ENCODE data around the gene RER1. TPM values are rescaled to one million over a fixed set of nuclear protein-coding genes. Genes with fewer than 3 reads are reported as not detected.

The RER1 gene
- total RNA-seq, 4 donors from 2014 or later, result 56.4 to 76.8 (median 66.8) TPM

DNA sequence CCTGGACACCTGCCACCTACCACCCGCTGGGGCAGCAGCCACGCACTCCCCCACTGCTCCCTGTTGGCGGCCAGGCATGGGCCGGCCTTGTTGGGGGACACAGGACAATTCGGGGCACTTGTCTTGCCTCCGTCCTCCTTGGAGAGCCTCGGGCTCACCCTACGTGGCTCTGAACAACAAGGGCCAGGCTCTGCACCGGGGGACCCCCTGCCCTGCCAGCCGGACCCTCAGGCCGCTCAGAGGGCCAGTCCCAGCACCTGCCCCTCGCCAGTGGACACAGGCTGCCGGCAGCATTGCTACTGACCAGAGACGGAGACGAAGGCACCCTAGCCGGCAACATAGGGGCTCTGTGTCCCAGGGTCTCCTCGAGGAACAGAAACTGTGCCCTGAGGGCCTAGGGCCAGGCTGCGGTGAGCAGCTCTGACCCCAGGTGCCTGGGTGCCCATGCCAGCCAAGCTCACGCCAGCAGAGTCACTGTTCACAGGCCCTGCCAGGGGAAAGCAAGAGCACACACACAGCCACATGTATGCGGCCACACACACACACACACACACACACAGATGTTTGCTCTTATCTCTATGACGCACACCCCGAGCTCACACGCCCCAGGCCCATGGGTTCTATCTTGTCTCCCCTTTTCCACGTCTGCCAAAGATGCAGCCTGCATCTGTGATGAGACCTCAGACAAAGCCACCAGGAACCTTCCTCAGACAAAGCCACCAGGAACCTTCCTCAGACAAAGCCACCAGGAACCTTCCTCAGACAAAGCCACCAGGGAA, 46.2 kb upstream of the RER1 start:
- Histone ChIP-seq H3K9me3 (no peaks in the 10 kb centered on the region), H3K4me1 (no peaks in the 10 kb centered on the region), H3K27ac (no peak overlapping the region), H3K36me3 (no peaks in the 10 kb centered on the region), H3K27me3 (no peaks in the 10 kb centered on the region), H3K4me3 (no peak overlapping the region)
- 83 to 90% methylated on average over 10 to 24 of the region's 24 CpGs for WGBS, 2 donors
- TF ChIP-seq POLR2A (IDR thresholded peaks at IDR 0.05) (no peak), CTCF (IDR thresholded peaks at IDR 0.05) (no peak), EP300 (IDR thresholded peaks at IDR 0.05) (no peak)
- no peak for DNase-seq (ENCODE audit: low spot score in 2 of 2)

DNA sequence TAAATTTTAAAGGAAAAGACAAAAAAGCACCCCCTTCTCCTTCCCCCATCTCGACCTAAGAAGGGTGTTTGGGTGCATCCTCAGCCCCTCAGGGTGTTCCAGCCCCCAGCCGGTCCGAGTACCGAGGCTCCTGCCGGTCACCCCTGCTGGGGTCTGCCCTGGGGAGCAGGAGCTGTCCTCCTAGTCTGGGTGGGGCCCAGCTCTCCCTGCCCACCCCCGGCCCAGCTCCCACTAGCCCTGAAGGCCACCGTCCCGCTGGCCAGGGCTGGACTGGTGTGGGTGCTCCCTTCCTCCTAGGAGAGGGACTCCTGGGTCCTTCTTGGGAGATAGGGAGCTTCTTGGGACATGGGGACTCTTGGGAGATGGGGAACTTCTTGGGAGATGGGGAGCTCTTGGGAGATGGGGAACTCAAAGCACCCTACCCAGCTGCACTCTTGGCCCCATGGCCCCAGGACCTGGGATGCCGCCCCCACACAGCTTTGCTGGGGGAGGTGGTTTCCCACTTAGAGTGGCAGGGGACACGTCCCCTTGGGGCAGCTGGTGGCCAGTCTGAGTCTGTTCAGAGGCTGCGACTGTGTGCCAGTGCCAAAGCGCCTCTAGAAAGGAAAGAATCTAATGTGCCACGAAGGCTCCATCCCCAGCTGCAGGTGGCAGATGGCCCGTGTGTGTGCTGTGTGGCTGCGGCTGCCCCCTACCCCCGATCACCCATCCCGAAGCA, 44.8 kb upstream of the RER1 start:
- H3K4me3 ChIP-seq, result no peak overlapping the region
- no peak overlapping the region for H3K27ac ChIP-seq
- H3K9me3 ChIP-seq, result no peaks in the 10 kb centered on the region
- 78 to 81% methylated on average over 10 to 14 of the region's 17 CpGs for WGBS, 2 donors
- no peak for DNase-seq (ENCODE audit: low spot score in 2 of 2)
- no peaks in the 10 kb centered on the region for H3K4me1 ChIP-seq
- H3K36me3 ChIP-seq, result no peaks in the 10 kb centered on the region
- no peaks in the 10 kb centered on the region for H3K27me3 ChIP-seq
- no peak for TF ChIP-seq EP300 (IDR thresholded peaks at IDR 0.05)
- TF ChIP-seq POLR2A (IDR thresholded peaks at IDR 0.05), result no peak
- TF ChIP-seq CTCF (IDR thresholded peaks at IDR 0.05), result no peak

DNA sequence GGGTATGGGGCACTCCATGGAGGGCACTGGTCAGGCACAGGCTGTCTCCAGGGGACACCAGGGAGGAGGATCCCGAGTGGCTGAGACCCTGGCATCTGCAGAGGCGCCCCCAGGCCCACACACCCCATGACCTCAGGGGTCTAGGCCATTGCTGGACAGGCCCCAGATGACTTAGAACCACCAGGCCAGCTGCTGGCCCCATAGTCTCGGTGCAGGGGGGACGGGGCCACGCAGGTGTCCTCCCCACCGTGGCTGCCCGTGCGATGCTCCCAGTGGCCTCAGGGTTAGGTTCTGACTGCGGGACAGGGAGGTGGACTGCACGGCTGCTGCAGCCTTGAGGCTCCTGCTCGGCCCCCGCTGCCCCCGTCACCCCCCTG, 44.2 kb upstream of the RER1 start:
- no peak overlapping the region for H3K27ac ChIP-seq
- no peaks in the 10 kb centered on the region for H3K9me3 ChIP-seq
- no peak for TF ChIP-seq POLR2A (IDR thresholded peaks at IDR 0.05)
- TF ChIP-seq EP300 (IDR thresholded peaks at IDR 0.05), result no peak
- no peak for TF ChIP-seq CTCF (IDR thresholded peaks at IDR 0.05)
- no peaks in the 10 kb centered on the region for H3K36me3 ChIP-seq
- H3K27me3 ChIP-seq, result no peaks in the 10 kb centered on the region
- no peak for DNase-seq (ENCODE audit: low spot score in 2 of 2)
- H3K4me1 ChIP-seq, result no peaks in the 10 kb centered on the region
- WGBS, 2 donors, result 91 to 98% methylated on average over 6 to 8 of the region's 13 CpGs
- no peak overlapping the region for H3K4me3 ChIP-seq

DNA sequence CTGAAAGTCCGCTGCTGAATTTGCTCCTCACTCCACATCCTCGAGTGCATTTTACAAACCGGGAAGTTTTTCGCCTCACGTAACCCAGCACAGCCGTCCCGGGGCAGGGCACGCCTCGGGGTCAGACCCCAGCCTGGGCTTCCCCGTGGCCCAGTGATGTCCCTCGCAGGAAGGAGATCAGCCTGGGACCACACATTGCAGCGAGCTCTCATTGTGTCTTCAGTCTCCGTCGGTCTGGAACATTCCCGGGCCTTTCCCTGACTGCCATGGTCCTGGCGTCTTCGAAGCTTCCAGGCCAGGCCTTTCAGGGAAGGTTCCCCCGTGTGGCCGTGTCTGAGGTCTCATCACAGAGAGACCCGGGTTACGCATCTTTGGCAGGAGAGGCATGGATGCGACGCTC, 43.7 kb upstream of the RER1 start:
- 79 to 88% methylated on average over 18 to 21 of the region's 23 CpGs for WGBS, 2 donors

More for the DNA sequence above, 43.7 kb upstream of the RER1 start:
- no peaks in the 10 kb centered on the region for H3K27me3 ChIP-seq
- no peaks in the 10 kb centered on the region for H3K4me1 ChIP-seq
- H3K27ac ChIP-seq, result no peak overlapping the region
- no peaks in the 10 kb centered on the region for H3K36me3 ChIP-seq
- no peak for DNase-seq (ENCODE audit: low spot score in 2 of 2)
- no peak for TF ChIP-seq CTCF (IDR thresholded peaks at IDR 0.05)
- TF ChIP-seq POLR2A (IDR thresholded peaks at IDR 0.05), result no peak
- no peak for TF ChIP-seq EP300 (IDR thresholded peaks at IDR 0.05)
- H3K9me3 ChIP-seq, result no peaks in the 10 kb centered on the region
- H3K4me3 ChIP-seq, result no peak overlapping the region
